Pancreas (tissue), 10 donors: ENCODE data around the gene NPRL2. TPM values are rescaled to one million over a fixed set of nuclear protein-coding genes. Genes with fewer than 3 reads are reported as not detected.

ENCODE experiments used
- ATAC-seq, 4 donors: fragments of 200-7000 bp; cut with Tn5 transposase; one replicate each; pipeline versions ENCODE4 v1.8.0 to v1.9.1; 2020; ENCODE audit warnings: mild to moderate bottlenecking in 4 of 4, moderate library complexity in 4 of 4
- DNase-seq, 6 donors: peaks; one replicate each; pipeline ENCODE4 v3.0.0-alpha.2; 2020
- FAIRE-seq: peaks from 2 replicates; lab custom pipeline; 2012; peaks lifted over from hg19 to GRCh38; lab: Jason Lieb, UNC
- H3K27ac ChIP-seq, 4 donors: fragments of 200-600 bp; sonication (generic); 1 replicate in 3 of 4; 2 replicates in 1 of 4; pipeline versions ENCODE4 v1.5.0 to v1.8.0; 2020
- H3K27me3 ChIP-seq, 4 donors: fragments of 200-600 bp; one replicate each; pipeline ENCODE4 v1.8.0; 2021
- H3K36me3 ChIP-seq, 3 donors: fragments of 200-600 bp; sonication (generic) in 1 of 3; one replicate each; pipeline versions ENCODE4 v1.5.0 to v1.8.0; 2020 to 2021
- H3K4me1 ChIP-seq, 3 donors: fragments of 200-600 bp; one replicate each; pipeline ENCODE4 v1.8.0; 2021
- H3K4me3 ChIP-seq, 4 donors: fragments of 200-600 bp; sonication (generic) in 2 of 4; one replicate each; pipeline versions ENCODE4 v1.5.0 to v1.8.0; 2020 to 2021
- H3K9me3 ChIP-seq, 4 donors: fragments of 200-600 bp; one replicate each; pipeline ENCODE4 v1.8.0; 2021
- WGBS, 2 donors: extraction: QIAGEN DNeasy Blood & Tissue Kit; methylation state at CpG; one replicate each; pipeline ENCODE4 v1.1.7; 2013; 5-methylcytosine and 5-hydroxymethylcytosine counted together
- intact Hi-C, 3 donors: fragments of 100-400 bp; cut with DNase I; formaldehyde crosslinking; loops; one replicate each; pipeline versions ENCODE4 v1.11.1 to v1.14.2; 2022
- polyA plus RNA-seq, 2 donors: library from polyadenylated mRNA; stranded (reverse); fragments of 200-250 nt; gene quantifications; one replicate each; pipeline ENCODE4 v1.2.3, GENCODE V29; 2013
- total RNA-seq, 6 donors: library from RNA; stranded (reverse); fragmentation: NEBNext Ultra II Directional in 4 of 6; extraction: Animal tissue kit (Norgen Biotek cat#: 25700) in 4 of 6; gene quantifications; one replicate each; pipeline versions ENCODE4 v1.2.1 to v1.2.4, GENCODE V29; 2021 to 2023
- TF ChIP-seq, protein P1 (sequence below), 4 donors: fragments of 200-600 bp; sonication (generic) in 3 of 4; IDR thresholded peaks; one replicate each; pipeline versions ENCODE4 v1.5.0 to v1.8.0; 2021; ENCODE audit warnings: antibody characterized with exemption in 4 of 4
- donor health status: healthy with polysubstance abuse.
- donor health status: DM: no; HTN: no; CAD: no; lungs with moderate emphysema.
- donor health status: DM: no; HTN: no; CAD: no.
- donor health status: control.
- donor health status: control.
- donor health status: Bipolar disorder and iron deficiency.
- donor health status: DM: yes; HTN: yes; CAD: no.
- donor health status: DM: no; HTN: no; CAD: no.
- donor health status: DM: no; HTN: no; CAD: no.
- donor health status: DM: yes; HTN: yes; CAD: no.

Gene NPRL2
- total and polyA plus RNA-seq, 8 donors: 17.1 to 41.8 (median 20.3) TPM

DNA sequence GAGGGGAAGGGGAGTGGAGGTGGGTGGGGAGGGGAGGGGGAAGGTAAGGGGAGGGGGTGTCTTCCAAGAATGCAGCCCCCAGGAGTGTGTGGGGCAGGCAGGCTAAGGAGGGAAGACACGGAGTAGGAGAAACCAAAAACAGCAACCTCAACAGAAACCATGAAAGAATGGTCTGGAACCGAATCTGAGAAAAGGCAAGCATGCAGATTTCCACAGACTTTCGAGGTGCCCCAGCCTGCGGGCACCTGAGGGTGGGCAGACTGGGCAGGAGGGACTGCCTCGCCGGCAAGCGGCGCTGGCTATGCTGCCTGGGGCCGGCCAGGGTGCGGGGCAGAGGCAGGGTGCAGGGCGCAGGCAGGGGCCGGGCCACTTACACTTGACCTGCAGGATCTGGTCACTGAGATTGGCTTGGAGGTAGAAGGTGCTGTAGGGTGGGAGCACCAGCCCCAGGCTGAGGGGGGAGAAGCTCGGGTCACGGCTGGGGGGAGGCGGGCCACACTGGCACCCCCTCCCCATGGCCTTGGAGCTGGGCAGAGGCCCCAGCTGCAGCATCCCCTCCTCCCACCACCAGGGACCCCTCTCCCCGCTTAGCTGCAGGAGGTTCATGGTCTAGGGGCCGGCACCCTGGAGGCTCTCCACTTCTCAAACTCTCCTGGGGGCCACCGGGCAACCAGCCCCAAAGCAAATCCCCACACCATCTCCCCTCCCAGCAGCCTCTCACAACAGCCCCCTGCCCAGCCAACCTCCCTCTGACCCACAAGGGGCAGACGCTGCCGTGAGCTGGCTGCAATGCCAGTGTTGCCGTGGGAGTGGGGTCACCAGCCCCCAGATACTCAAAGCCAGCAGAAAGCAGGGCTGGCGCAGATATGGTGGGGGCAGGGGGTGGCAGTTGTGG lies 24.0 kb upstream of the NPRL2 start:
- Histone ChIP-seq H3K4me3 (no peak overlapping the region), H3K27ac (no peak overlapping the region), H3K27me3 (no peaks in the 10 kb centered on the region), H3K9me3 (no peaks in the 10 kb centered on the region), H3K4me1 (no peaks in the 10 kb centered on the region), H3K36me3 (no peaks in the 10 kb centered on the region)
- FAIRE-seq: no peak
- 80 to 82% methylated on average over 19 to 22 of the region's 22 CpGs for WGBS, 2 donors
- ATAC-seq: no peak
- TF ChIP-seq, protein P1, sequence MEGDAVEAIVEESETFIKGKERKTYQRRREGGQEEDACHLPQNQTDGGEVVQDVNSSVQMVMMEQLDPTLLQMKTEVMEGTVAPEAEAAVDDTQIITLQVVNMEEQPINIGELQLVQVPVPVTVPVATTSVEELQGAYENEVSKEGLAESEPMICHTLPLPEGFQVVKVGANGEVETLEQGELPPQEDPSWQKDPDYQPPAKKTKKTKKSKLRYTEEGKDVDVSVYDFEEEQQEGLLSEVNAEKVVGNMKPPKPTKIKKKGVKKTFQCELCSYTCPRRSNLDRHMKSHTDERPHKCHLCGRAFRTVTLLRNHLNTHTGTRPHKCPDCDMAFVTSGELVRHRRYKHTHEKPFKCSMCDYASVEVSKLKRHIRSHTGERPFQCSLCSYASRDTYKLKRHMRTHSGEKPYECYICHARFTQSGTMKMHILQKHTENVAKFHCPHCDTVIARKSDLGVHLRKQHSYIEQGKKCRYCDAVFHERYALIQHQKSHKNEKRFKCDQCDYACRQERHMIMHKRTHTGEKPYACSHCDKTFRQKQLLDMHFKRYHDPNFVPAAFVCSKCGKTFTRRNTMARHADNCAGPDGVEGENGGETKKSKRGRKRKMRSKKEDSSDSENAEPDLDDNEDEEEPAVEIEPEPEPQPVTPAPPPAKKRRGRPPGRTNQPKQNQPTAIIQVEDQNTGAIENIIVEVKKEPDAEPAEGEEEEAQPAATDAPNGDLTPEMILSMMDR (IDR thresholded peaks at IDR 0.05): no peak
- intact Hi-C loops: no loop called here
- no peak for DNase-seq

DNA sequence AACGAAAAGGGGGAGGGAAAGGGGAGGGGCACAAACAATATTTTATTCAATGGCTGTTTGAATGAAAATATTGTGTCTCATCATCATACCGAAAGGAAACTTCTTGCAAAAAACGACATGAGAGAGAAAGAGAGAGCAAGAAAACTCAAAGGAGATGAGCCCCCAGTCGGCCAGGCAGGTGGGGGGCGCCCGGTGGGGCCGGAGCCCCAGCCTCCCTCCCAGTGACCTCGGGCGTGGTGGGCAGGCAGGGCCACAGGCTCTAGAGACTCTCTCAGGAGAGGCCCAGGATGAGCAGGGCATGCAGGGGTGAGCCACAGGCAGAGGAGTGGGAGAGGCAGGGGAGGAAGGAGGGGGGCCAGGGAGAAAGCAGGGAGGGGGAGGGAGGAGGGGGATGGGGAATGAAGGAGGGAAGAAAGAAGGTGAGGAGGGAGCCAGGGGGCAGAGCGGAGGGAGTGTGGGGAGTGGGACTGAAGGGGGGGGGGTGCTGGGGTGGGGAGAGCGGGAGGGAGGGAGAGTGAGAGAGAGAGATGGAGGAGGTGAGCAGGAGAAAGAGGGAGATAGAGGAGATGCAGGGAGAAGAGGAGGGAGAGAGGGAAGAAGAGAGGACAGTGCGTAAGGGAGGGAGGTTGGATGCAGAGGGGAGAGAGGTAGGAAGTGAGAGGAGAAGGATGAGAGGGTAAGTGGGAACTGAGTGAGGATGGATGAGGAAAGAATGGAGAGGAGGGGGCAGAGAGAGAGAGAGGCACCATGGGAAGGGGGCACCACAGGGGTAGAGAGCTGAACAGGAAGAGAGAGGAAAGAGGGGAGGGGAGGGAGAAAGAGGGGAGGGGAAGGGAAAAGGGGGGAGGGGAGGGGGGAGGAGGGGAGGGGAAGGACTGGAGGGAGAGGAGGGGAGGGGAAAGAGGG lies 22.8 kb upstream of the NPRL2 start:
- ATAC-seq (no peak), DNase-seq (no peak), FAIRE-seq (no peak)
- 50 to 51% methylated on average over 12 of the region's 12 CpGs for WGBS, 2 donors
- Histone ChIP-seq H3K27me3 (no peaks in the 10 kb centered on the region), H3K36me3 (no peaks in the 10 kb centered on the region), H3K4me3 (no peak overlapping the region), H3K27ac (no peak overlapping the region), H3K4me1 (no peaks in the 10 kb centered on the region), H3K9me3 (no peaks in the 10 kb centered on the region)
- intact Hi-C loops: no loop called here
- TF ChIP-seq, protein P1 (IDR thresholded peaks at IDR 0.05): no peak

DNA sequence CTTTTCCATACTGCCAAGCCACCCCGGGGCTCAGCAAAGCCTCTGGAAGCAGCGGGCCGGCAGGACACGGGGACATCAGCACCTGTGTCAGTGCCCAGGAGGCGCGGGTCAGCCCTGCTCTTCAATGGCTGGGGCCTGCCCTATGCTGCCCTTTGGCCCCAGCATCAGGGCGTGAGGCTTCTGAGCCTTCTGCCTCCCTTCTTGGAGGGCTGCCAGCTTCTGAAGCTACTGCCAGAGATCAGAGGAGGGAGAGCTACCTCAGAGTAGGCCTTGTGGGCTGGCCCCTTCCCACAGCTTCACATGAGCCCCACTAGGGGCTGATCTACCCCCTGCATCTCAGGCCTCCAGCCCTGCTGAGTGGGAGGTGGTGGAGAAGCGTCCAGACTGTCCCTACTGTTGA lies 21.8 kb upstream of the NPRL2 start:
- DNase-seq (no peak), FAIRE-seq (no peak), ATAC-seq (no peak)
- Histone ChIP-seq H3K27ac (no peak overlapping the region), H3K27me3 (no peaks in the 10 kb centered on the region), H3K36me3 (no peaks in the 10 kb centered on the region), H3K4me3 (no peak overlapping the region), H3K4me1 (no peaks in the 10 kb centered on the region), H3K9me3 (no peaks in the 10 kb centered on the region)
- intact Hi-C loops: no loop called here
- WGBS, 2 donors: 53 to 67% methylated on average over 8 of the region's 8 CpGs
- TF ChIP-seq, protein P1 (IDR thresholded peaks at IDR 0.05): no peak

DNA sequence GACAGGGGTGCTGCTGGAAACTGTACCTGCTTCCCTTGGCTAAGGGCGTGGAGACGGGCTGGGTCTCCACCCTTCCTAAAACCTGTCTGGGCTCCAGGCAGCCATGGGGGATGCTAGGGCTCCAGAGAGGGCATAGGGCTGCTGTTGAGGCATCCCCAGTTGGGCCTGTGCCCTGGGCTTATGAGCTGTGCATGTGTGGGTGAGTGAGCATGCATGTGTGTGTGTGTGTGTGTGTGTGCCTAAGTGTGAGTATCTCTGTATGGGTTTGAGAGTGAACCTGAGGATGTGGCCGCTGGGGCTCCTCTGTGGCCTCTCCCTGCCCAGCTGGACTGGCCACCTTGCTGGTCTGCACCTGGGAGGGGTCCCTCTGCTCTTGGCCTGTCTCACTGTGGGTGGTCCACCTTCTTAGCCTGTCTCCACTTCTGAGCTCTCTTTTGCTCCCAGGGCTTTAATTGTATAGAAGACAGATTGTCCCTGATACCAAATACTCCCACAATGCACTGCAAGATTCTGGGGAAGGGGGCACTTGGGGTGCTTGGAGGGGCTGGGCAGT lies 20.6 kb upstream of the NPRL2 start:
- Histone ChIP-seq H3K27ac (no peak overlapping the region), H3K4me1 (peaks cover 0 to 4% (median 0%) of the 10 kb centered on the region in 3 donors), H3K27me3 (no peaks in the 10 kb centered on the region), H3K9me3 (no peaks in the 10 kb centered on the region), H3K4me3 (no peak overlapping the region), H3K36me3 (no peaks in the 10 kb centered on the region)
- TF ChIP-seq, protein P1 (IDR thresholded peaks at IDR 0.05): no peak
- 85% methylated on average over 3 of the region's 3 CpGs for WGBS, 2 donors
- no peak for DNase-seq
- intact Hi-C loops: no loop called here
- no peak for FAIRE-seq
- no peak for ATAC-seq
